ENCODE results near the gene DPPA2.

- TF ChIP-seq CTCF (IDR thresholded peaks at IDR 0.05) (no peak), POLR2A (IDR thresholded peaks at IDR 0.05) (no peak), POLR2AphosphoS5 (IDR thresholded peaks at IDR 0.05) (no peak)
These were observed 38.2 kb downstream of the DPPA2 start for GRCh38 chr3:109278141-109278540.
